ENCODE results near the gene SEPHS1. TPM values are rescaled to one million over a fixed set of nuclear protein-coding genes. Genes with fewer than 3 reads are reported as not detected.

The SEPHS1 gene
- total and polyA plus RNA-seq, 9 donors: 27.2 to 76.7 (median 50.6) TPM

DNA sequence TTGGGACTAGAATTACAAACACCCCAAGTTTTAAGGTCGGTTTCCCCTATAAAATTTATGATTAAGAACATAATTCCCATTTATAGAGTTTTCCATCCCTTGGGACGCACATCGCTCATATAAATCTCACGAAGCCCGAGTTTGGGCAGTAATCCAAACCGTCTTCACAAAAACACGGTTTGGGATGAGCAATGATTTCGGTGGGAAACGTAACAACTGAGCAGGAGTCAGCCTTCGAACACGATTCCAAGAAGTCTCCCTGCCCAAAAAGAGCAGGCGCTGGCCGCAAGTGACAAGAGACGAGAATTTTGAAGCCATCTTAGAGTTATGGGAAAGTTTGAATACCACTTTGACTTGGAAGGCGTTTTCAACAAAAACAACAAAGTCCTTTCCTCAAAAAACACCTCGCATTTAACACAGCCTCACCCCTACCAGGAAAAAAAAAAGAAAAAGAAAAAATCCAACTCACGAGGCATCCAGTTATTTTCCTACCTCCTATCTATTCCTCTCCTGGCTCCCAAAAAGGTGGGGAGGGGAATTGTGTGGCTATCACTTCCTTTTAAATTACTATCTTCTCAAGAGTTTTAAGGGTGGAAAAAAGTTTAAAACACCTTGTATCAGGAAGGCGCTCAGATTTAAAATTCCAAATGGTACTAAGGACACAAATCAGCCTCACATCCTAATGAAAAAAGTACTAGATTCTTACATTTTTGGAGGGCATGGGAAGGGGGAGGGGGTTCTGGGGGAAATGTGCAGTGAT is 1.6 kb downstream of the SEPHS1 start:
- H3K4me1 ChIP-seq (ENCODE audit: insufficient read depth): peaks cover 6% of the 10 kb centered on the region
- intact Hi-C loops (cut with DNase I): loop anchor here in 1 of 4 donors (5.0 kb wide), 1 partner anchor 44 kb away; the partner anchor contains the start of gene PHYH
- no peaks in the 10 kb centered on the region for H3K27me3 ChIP-seq
- H3K4me3 ChIP-seq: peak overlapping the region; percentile 88
- DNase-seq: peak in 4 of 5 donors; percentile 30 to 53 (median 46)
- 1 to 4% (median 1%) methylated on average over 18 of the region's 18 CpGs for WGBS, 3 donors
- no peak for TF ChIP-seq POLR2A (IDR thresholded peaks at IDR 0.05)
- TF ChIP-seq, protein P1, sequence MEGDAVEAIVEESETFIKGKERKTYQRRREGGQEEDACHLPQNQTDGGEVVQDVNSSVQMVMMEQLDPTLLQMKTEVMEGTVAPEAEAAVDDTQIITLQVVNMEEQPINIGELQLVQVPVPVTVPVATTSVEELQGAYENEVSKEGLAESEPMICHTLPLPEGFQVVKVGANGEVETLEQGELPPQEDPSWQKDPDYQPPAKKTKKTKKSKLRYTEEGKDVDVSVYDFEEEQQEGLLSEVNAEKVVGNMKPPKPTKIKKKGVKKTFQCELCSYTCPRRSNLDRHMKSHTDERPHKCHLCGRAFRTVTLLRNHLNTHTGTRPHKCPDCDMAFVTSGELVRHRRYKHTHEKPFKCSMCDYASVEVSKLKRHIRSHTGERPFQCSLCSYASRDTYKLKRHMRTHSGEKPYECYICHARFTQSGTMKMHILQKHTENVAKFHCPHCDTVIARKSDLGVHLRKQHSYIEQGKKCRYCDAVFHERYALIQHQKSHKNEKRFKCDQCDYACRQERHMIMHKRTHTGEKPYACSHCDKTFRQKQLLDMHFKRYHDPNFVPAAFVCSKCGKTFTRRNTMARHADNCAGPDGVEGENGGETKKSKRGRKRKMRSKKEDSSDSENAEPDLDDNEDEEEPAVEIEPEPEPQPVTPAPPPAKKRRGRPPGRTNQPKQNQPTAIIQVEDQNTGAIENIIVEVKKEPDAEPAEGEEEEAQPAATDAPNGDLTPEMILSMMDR (IDR thresholded peaks at IDR 0.05): no peak
- no peak for TF ChIP-seq EP300 (IDR thresholded peaks at IDR 0.05)
- H3K9me3 ChIP-seq: no peaks in the 10 kb centered on the region
- peak overlapping the region; percentile 95 to 99 for H3K27ac ChIP-seq
- no peaks in the 10 kb centered on the region for H3K36me3 ChIP-seq

DNA sequence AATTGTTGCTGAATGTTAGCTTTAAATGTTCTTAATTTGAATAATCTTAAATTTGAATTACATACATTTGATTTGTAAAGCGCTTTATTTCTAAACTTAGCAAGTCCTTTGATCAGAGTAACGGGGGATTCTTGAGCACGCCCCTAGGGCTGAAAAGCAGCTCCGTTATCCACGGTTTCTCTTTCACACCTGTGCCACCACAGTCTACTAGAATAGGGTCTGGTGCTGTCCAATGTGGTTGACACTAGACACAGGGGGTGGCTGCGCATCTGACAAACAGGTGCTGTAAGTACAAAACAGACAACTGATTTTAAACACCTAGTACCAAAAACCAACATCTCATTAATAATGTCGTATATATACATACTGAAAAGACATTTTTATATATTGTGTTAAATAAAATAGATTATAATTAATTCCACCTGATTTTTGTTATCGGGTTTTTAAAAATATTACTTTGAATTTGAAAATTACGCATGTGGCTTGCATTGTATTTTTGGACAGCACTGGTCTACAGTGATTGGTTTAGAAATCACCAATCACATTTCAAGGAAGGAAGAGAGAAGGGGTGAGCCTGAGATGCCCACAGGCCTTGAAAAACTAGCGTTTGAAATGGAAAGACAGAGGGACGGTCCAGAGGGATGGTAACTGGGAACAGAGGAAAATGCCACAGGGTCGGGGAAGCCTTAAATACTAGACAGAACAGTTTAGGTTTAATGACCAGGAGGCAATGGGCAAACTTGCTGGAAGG is 7.3 kb downstream of the SEPHS1 start:
- no peak overlapping the region for H3K4me3 ChIP-seq
- H3K4me1 ChIP-seq (ENCODE audit: insufficient read depth): peaks cover 2% of the 10 kb centered on the region
- DNase-seq: no peak
- 91% methylated on average over 12 of the region's 12 CpGs for WGBS, 3 donors
- TF ChIP-seq POLR2A (IDR thresholded peaks at IDR 0.05) (no peak), EP300 (IDR thresholded peaks at IDR 0.05) (no peak)
- TF ChIP-seq, protein P1 (IDR thresholded peaks at IDR 0.05): no peak
- intact Hi-C loops (cut with DNase I): no loop called here
- no peak overlapping the region for H3K27ac ChIP-seq
- no peaks in the 10 kb centered on the region for H3K27me3 ChIP-seq
- no peaks in the 10 kb centered on the region for H3K36me3 ChIP-seq
- no peaks in the 10 kb centered on the region for H3K9me3 ChIP-seq

DNA sequence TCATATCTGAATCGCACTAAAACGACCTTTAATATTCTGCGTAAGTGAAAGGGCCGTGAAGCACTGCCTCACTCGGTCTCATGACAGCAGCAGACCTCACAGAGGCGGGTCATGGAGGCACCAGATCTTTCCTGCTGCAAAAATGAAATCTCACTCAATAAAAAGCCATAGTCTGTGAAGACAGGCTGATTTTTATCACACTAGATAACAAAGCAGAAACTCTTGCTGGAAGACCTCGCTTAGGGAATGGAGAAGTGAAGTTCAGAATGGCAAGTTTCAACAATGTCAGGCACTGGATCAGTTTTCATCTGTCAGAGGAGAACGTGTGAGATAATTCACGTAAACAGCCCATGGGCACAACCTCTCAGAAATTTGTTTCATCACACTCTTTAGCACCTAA is 8.0 kb downstream of the SEPHS1 start:
- no peak for DNase-seq
- Histone ChIP-seq H3K4me3 (no peak overlapping the region), H3K4me1 (ENCODE audit: insufficient read depth) (no peaks in the 10 kb centered on the region), H3K27ac (no peak overlapping the region), H3K27me3 (no peaks in the 10 kb centered on the region), H3K36me3 (no peaks in the 10 kb centered on the region), H3K9me3 (no peaks in the 10 kb centered on the region)
- WGBS, 3 donors: 81 to 86% (median 86%) methylated on average over 9 of the region's 9 CpGs
- intact Hi-C loops (cut with DNase I): no loop called here
- TF ChIP-seq, protein P1 (IDR thresholded peaks at IDR 0.05): no peak
- TF ChIP-seq POLR2A (IDR thresholded peaks at IDR 0.05) (no peak), EP300 (IDR thresholded peaks at IDR 0.05) (no peak)

DNA sequence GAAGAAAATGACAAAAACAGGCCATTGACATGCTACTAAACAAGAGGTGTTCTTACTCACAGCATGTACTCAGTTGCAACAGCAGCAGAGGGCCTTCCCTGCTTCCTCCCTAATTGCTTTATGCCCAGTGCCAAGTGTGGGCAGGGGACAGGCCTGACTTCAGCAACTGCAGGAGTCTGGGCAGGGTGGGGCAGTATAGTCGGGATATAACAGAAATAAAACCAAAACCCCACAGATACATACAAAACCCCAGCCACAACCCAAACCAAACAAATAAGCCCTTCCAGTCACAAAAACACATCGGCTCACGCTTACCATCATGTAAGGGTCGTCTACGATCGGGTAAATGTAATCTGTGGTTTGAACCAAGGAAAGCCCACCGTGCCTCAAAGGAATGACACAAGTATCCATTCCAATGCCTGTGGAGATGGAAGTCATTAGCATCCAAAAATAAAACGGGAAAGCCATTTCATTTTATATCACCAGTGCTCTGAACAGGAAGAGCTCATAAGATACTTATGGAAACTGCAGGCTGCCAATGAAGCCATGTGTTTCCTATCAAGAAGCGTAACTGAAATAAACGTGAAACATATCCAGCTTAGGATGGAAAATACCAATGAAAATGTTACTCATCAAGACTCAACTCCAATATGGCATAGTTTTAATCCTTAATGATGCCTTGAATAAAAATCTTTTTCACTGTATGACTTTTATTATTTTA is 9.5 kb downstream of the SEPHS1 start:
- no peak overlapping the region for H3K27ac ChIP-seq
- no peak overlapping the region for H3K4me3 ChIP-seq
- DNase-seq: no peak

More for the DNA sequence above, 9.5 kb downstream of the SEPHS1 start:
- Histone ChIP-seq H3K9me3 (no peaks in the 10 kb centered on the region), H3K36me3 (no peaks in the 10 kb centered on the region), H3K27me3 (no peaks in the 10 kb centered on the region), H3K4me1 (ENCODE audit: insufficient read depth) (no peaks in the 10 kb centered on the region)
- TF ChIP-seq EP300 (IDR thresholded peaks at IDR 0.05) (no peak), POLR2A (IDR thresholded peaks at IDR 0.05) (no peak)
- TF ChIP-seq, protein P1 (IDR thresholded peaks at IDR 0.05): no peak
- intact Hi-C loops (cut with DNase I): no loop called here
- 55 to 63% (median 58%) methylated on average over 10 of the region's 10 CpGs for WGBS, 3 donors
